ENCODE results near the gene TRIM62.

DNA sequence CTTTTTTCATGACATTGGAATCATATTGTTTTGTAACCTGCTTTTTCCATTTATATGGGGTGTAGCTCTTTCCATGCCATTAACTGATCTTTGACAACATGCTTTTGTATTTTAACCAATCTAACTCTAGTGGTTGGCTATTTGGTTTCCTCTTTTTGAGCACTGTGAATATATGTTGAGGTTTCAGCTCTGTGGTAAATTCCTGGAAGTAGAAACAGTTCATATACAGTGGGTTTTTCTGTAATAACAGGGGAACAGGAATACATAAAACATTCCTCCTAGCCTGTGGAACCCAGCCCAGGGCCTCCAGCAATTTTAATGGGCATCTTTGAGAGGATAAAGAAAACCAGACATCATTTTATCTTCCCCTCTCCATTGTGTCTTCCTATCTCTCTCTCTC is 83.5 kb downstream of the TRIM62 start:
- TF ChIP-seq, protein P1, sequence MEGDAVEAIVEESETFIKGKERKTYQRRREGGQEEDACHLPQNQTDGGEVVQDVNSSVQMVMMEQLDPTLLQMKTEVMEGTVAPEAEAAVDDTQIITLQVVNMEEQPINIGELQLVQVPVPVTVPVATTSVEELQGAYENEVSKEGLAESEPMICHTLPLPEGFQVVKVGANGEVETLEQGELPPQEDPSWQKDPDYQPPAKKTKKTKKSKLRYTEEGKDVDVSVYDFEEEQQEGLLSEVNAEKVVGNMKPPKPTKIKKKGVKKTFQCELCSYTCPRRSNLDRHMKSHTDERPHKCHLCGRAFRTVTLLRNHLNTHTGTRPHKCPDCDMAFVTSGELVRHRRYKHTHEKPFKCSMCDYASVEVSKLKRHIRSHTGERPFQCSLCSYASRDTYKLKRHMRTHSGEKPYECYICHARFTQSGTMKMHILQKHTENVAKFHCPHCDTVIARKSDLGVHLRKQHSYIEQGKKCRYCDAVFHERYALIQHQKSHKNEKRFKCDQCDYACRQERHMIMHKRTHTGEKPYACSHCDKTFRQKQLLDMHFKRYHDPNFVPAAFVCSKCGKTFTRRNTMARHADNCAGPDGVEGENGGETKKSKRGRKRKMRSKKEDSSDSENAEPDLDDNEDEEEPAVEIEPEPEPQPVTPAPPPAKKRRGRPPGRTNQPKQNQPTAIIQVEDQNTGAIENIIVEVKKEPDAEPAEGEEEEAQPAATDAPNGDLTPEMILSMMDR (IDR thresholded peaks at IDR 0.05), result no peak
- TF ChIP-seq ZFX (IDR thresholded peaks at IDR 0.05; ENCODE audit: borderline replicate concordance), result no peak
